ENCODE data around the gene IGFBP4. TPM values are rescaled to one million over a fixed set of nuclear protein-coding genes. Genes with fewer than 3 reads are reported as not detected.

The IGFBP4 gene
- total and polyA plus RNA-seq, 10 of the 15 experiments (the other 5 are each of a cell fraction or from before 2014, with no cell fraction given): 2.4 to 22.3 (median 6.6) TPM

GRCh38 chr17:40480501-40481003 is 37.3 kb downstream of the IGFBP4 start (continued):
- TF ChIP-seq RELB (IDR thresholded peaks at IDR 0.05; ENCODE audit: low read depth): peak; percentile 38; the same call in 1 of the 2 replicates
- TF ChIP-seq NRF1 (conservative IDR thresholded peaks at IDR 0.05; ENCODE audit: low read depth, low read length): no peak
- TF ChIP-seq FOS (IDR thresholded peaks at IDR 0.05; ENCODE audit: borderline replicate concordance, extremely low read depth, insufficient read length): no peak
- TF ChIP-seq POLR2A (IDR thresholded peaks at IDR 0.05; ENCODE audit: low read depth, low read length): no peak
- TF ChIP-seq JUND (IDR thresholded peaks at IDR 0.05; ENCODE audit: low read depth, low read length): 0 out of 2 replicates have a peak, but pooled peaks have one; percentile 23
- TF ChIP-seq HDAC2 (IDR thresholded peaks at IDR 0.05): no peak
- TF ChIP-seq IRF3 (IDR thresholded peaks at IDR 0.05): no peak
- no peak for TF ChIP-seq SKIL (IDR thresholded peaks at IDR 0.05; ENCODE audit: low read depth, poor library complexity, severe bottlenecking)
- no peak for TF ChIP-seq RAD21 (IDR thresholded peaks at IDR 0.05; ENCODE audit: insufficient read depth, low read depth, low read length)
- no peak for TF ChIP-seq NFYB (IDR thresholded peaks at IDR 0.05; ENCODE audit: insufficient read depth, low read depth, low read length)
- TF ChIP-seq RCOR1 (conservative IDR thresholded peaks at IDR 0.05; ENCODE audit: low read depth, low read length): no peak
- TF ChIP-seq HCFC1 (IDR thresholded peaks at IDR 0.05; ENCODE audit: low read length): no peak
- no peak for TF ChIP-seq ATF3 (IDR thresholded peaks at IDR 0.05; ENCODE audit: borderline replicate concordance, extremely low read depth, low read depth, low read length)
- no peak for TF ChIP-seq NFIC (IDR thresholded peaks at IDR 0.05; ENCODE audit: low read depth, low read length)
- no peak for TF ChIP-seq SIX5 (IDR thresholded peaks at IDR 0.05; ENCODE audit: low read depth, low read length, severe bottlenecking)
- no peak for TF ChIP-seq USF1 (IDR thresholded peaks at IDR 0.05; ENCODE audit: borderline replicate concordance, extremely low read length, insufficient read depth, low read depth, low read length)
- TF ChIP-seq ZNF592 (IDR thresholded peaks at IDR 0.05): no peak
- no peak for TF ChIP-seq GABPA (IDR thresholded peaks at IDR 0.05; ENCODE audit: low read depth)
